Loucy (cell line): ENCODE data around the gene OR5K4.

Source experiments
- EZH2phosphoT487 ChIP-seq: fragments of 200-600 bp; IDR thresholded peaks from 2 replicates; pipeline ENCODE4 v1.6.1; 2018; ENCODE audit warnings: antibody characterized with exemption, mild to moderate bottlenecking, moderate library complexity, borderline replicate concordance
- TF ChIP-seq, protein P1 (sequence below): fragments of 200-600 bp; sonication (generic); conservative IDR thresholded peaks from 2 replicates; pipeline ENCODE4 v1.5.1; 2014; ENCODE audit warnings: mild to moderate bottlenecking, antibody characterized with exemption, low read length

- no peak for TF ChIP-seq EZH2phosphoT487
- TF ChIP-seq, protein P1, sequence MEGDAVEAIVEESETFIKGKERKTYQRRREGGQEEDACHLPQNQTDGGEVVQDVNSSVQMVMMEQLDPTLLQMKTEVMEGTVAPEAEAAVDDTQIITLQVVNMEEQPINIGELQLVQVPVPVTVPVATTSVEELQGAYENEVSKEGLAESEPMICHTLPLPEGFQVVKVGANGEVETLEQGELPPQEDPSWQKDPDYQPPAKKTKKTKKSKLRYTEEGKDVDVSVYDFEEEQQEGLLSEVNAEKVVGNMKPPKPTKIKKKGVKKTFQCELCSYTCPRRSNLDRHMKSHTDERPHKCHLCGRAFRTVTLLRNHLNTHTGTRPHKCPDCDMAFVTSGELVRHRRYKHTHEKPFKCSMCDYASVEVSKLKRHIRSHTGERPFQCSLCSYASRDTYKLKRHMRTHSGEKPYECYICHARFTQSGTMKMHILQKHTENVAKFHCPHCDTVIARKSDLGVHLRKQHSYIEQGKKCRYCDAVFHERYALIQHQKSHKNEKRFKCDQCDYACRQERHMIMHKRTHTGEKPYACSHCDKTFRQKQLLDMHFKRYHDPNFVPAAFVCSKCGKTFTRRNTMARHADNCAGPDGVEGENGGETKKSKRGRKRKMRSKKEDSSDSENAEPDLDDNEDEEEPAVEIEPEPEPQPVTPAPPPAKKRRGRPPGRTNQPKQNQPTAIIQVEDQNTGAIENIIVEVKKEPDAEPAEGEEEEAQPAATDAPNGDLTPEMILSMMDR = no peak
Measured at GRCh38 chr3:98371853-98372252, 18.2 kb downstream of the OR5K4 start.
